Right hindlimb (tissue), 1 donor: ENCODE measurements around the gene POMGNT1.

ENCODE experiments used
- DNase-seq: peaks from one replicate; pipeline ENCODE4 v3.0.0-alpha.2; 2018

The POMGNT1 gene

DNA sequence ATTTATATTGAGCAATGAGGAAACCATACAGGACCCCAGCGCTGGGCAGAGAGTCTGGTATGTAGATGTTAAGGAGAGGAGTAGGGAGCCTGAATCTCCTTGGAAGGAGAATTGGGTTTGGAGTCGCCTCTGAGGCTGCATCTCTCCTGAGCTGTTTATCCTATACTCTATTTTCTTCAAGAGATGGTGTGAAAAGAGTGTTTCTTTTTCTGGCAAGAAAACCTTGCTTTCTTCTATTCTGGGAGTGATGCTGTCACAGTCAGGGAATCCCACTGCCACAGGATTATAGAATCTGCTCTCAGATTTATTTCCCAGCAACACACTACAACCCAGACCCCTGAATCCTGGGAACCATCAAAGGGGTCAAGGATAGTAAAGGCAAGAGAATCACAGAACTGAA, 8.2 kb upstream of the POMGNT1 start:
- DNase-seq: no peak

DNA sequence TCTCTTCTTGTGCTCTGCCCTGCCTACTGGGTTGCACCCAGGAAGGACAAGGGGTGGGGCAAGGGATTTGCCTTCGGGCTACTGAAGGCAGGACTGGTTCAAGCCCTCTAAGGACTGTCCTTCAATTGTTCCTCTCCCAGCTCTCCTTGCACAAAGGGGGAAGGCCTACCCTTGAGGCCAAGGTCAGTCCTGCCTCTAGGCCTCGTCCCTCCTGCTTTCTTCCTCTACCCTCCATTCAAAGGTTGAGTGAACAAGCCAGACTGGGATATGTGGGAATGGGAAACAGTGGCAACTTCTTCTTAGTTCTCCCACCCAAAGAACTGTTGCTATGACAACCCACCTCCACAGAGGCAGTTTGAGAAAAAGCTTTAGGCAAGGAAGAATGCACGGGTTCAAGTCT, 7.6 kb upstream of the POMGNT1 start:
- DNase-seq: no peak

DNA sequence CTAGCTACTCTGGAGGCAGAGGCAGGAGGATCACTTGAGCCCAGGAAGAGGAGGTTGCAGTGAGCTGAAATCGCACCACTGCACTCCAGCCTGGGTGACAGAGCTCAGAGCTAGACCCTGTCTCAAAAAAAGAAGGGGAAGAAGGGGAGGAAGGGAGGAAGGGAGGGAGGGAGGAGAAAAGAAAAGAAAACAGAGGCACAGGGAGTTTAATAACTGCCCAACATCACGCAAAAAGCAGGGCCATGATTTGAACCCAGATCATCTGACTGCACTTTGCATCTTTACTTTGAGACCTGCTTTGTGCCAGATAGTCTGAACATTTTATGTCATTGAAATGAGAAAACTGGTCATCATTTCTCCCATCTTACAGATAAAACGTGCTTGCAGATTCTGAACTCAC, 6.9 kb upstream of the POMGNT1 start:
- DNase-seq: no peak

DNA sequence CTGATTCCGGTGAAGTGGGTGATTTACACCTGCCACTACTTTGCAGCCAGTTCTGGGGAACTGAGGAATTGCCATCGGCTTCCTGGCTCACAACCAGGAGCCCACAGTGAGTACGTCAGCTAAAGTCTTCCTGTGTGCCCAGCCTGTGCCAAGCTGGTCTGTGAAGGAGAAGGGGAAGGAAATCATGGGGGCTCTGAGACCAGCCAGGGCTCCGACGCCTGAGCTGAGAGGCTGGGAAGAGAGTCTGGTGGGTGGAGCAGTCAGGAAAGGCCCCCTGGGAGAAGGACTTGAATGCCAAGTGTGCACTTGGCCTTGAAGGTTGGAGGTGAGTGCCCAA, 6.1 kb upstream of the POMGNT1 start:
- DNase-seq: no peak

DNA sequence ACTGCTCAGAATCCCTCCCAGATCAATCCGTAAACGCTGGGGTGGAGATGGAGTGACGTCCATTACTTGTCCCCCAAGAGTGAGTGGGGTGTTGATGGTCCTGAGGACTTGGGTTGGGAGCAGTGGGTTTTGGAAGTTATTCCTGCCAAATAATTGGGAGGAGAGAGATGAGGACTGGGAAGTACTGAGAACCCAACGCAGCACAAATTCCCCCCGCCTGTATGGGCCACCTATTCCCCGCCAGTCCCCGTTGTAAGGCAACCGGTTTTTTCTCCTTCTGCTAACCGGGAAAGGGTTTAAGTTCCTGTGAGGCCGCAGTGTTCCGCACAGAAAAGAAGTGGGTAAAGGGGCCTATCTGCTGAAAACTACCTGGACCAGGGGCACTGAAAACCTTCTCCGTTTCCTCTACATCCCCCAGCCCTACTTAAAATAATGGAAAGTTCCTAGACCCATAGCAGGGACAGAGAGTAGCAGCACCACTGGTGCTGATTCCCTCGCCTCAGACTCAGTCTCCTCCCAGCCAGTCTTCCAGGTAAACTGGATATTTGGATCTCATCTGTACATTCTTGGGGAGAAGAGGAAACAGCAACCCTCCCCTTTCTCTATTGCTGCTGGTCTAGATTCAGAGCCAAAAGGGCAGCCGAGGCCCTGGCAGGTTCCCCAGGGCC, 5.6 kb upstream of the POMGNT1 start:
- DNase-seq: no peak

DNA sequence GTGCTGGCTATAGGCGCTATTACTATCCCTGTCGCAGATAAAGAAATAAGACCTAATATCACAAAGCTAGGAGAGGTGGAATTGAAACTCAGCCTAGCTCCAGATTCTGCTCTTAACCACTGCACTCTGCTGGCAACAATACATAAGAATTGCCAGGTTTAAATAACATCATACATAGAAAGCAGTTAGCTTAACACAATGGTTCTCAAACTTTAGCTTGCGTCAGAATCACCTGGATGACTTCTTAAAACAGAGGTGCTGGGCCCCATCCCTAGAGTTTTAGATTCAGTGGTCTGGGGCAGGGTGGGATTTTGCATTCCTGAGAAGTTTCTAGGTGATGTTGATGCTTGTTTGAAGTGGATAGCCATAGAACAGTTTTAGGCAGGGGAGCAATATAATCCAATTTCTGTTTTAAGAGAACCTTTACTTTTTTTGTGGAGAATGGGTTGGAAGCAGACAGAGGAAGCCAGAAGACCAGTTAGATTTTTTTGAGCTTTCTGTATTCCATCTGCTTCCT, 1.1 kb upstream of the POMGNT1 start:
- no peak for DNase-seq

DNA sequence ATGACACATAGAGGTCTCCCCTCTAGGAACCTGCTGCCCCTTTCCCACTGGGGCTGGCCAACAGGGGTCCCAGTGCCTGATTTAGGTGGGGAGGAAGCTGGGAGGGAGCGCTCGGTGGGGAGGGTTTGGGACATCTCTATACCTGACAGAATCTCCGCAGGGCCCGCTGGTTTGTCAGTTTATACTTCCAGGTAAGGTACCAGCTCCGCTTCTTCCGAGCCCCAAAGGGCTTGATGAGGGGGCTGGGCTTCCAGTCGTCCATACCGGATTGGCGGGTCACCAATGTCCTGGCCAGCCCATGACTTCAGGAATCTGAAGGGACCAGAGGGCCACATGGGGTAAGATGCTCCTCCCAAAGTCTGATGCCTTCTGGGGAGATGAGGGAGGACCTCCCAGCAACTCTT, 672 bp downstream of the POMGNT1 start:
- DNase-seq: no peak

DNA sequence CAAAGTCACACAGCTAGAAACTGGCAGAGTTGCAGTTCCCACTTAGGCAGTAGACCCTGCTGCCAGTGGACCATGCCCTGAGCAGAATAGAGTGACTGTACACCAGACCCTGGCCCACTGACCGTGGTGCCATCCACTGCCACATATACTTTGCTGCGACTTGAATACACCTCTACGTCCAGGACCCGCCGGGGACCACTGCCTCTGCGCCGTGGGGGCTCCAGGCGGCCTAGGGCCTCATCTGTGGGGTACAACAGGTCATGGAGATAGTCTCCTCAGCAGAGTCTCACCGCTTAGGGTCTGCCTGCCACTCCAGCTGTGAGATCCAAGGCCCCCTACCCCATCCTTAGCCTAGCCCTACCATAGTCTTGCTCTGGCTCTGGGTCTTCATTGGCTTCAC, 1.6 kb downstream of the POMGNT1 start:
- DNase-seq: no peak

DNA sequence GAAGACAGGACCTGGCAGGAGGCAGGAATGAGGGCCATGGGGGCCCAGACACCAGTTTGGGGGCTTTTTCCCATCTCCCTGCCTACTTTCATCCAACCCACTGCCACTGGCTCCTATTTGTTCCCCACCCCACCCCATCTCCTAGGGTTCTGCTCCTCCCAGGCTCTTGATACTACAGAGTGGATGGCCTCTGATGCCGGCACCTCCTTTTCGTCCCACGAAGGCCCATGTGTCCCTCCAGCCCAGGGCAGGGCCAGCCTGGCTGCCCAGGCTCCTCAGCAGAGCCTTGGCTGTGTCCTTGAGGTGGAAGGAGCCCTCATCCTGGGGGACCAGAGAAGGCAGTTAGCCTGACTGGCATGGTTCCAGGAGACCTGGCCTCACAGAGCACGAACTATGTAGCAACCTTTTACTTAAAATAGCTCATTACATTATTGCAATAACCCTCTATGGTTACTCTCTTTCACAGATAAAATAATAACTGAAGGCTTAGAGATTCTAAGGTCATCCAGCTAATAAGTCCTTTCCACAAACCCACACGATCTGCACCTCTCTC, 3.5 kb downstream of the POMGNT1 start:
- no peak for DNase-seq

DNA sequence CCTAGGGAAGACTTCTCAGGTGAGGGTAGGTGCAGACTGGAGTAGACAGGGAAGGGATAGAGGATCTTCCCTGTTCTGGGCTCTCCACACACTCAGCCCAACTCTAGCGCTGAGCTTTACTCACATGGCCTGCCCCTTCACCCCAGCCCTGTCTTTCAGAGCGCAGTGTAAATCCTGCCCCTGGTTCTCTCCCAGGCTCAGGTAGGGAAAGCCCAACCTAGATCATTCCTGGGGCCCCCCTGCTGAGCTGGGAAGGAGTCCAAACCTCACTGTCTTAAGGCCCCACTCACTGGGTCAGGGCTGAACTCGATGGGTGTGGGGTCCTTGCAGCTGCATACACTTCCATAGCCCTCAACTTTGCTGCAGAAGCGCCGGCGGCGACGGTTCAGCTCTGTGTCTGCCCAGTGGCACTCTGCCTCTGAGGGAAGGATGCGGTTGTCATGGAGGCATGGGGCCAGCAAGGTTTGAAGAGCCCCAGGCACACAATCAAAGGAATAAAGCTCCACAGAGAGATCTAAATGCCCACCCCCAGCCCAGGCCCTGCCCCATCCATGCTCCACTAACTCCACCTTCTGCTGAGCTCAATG, 4.2 kb downstream of the POMGNT1 start:
- DNase-seq: no peak

DNA sequence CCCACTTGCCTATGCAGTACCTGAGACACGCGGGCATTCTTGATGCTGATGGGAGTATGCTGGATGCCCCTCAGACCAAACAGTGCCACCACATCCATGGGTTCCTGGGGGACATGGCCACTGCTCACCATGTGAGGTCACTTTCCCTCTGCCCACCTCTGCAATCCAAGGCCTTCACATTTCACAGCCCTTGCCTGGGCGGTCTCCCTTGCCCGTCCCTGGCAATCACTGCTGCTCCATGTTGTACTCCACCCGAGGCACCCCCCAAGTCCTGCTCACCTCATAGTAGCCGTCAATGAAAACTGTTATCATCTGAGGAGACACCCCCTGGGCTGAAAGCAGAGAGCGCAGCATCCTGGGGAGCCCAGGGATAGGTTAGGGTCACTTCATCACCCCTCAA, 4.9 kb downstream of the POMGNT1 start:
- no peak for DNase-seq

DNA sequence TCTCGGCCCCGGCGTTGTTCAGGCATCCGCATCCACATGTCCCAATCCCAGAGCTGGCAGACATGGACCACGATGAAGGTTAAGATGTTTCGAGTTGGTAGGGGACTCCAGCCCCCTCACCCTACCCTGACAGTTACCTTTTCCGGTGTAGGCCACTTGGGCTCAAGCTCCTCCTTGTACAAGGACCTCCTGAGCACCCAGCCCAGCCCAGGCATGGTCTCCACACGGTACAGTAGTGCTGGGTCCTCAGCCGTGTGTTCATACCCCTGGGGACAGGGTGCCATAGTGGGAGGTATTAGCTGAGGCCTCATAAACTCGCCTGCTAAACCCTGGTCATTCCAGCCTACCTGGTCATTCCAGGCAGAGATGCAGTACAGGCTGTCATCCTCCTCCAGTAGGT, 6.1 kb downstream of the POMGNT1 start:
- no peak for DNase-seq

DNA sequence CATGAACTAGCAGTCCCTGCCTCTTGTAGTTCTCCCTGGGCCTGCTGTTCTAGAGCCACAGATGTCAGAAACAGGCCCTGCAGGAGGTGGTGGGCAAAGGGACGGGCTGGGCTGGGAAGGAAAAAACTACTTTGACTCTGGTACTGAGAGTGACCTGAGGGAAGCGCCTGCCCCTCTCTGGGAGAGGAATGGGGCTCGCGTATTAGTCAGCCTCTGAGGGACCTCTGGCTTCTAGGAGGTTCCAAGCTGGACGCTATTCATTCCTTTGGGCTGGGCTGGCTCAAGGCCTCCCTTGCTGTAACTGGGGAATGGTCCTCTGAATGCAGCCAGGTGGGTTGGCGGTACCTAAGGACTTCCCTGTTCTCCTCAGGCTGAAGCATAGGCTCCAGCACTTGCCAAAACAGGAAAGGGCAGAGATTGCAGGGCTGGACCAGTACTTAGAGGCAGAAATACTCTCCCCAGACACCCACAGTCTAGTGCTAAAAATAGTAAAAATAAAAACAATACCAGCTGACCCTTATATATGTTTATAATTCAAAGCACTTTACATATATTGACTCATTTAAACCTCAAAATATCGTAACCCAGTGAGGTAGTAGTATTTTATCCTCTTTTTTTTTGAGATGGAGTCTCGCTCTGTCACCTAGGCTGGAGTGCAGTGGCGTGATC, 7.1 kb downstream of the POMGNT1 start:
- no peak for DNase-seq

DNA sequence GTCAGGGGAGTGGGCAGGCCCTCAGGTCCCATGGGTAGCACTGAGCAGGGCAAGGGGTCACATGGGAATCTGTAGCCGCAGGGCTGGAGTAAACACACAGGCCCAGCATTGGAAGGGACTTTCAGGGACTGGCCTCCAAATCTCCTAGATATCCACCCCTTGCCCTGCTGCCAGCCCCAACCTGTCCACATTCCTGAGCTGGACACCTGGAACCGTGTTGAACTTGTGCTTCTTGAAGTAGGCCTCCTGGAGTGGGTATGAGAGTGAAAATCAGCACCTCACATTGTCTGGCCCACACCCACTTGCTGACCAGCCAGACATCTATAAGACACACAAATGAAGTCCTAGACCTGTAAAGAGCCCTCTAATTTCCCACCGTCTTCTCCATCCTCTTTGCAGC, 7.7 kb downstream of the POMGNT1 start:
- DNase-seq: no peak

DNA sequence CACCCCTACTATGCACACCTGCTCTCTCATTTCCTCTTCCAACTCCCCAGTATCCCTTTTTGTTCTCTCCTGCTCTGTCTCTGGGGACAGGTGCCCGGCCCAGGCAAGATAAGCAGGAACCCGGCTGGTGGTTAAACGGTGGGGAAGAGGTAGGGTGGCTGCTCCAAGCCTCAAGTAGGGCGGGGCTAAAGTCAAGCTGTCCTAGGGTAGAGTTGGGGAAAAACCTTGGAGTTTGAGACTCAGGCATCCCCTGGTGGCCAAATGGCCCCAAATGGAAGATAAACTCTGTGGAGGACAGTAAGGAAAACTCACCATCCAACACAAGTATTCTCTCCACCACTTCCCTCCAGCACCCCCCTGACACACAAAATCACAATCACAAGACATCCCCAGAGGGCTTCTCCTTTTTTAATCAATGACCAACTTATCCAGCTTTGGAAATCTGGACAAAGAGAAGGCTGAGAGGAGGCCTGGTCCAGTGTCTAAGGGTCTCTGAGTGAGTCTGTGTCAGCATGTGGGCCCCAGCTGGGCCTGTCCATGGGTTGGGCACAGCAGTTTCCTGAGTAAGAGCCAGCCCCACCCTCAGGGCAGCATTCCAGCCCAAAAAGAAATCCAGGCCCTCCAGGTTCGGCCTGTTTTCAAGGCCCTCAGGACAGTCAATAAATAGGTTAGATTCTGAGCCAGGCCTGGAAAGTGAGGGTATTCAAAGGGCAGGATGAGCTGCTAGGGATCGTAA, 9.8 kb downstream of the POMGNT1 start:
- no peak for DNase-seq

DNA sequence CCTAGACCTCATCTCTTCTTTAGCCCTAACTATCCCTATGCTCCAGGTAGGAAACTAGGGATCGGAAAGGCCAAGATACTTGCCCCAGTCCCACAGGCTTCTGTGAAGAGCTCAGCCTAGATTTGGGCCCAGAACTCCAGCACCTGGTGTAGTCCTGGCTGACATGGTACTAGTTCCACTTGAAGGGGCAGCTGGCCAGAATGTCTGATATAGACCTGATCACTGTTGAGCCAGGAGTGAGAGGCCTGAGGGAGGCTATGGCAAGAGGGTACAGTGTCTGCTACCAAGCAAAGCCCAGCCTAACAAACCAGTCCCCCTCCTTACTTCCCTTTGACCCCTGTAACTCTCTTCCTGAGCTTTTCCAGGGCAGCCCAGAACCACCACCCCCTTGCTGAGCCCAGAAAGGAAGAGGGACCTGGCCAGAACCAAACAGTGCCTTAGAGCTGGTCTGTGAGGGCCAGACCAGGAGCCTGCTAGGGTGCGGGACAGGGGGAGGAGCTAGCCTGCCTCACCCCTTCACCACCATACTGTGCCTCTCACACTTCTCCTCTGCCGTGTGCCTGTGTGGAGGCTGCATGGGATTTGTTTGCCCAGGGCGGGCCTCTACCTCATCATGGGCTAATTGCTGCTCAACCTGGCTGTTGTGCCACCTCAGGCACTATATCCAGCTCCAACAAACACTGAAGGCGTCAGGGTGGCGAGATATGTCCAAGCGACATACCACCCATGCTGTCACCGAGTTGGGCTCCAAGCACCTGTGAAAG, 10.9 kb downstream of the POMGNT1 start:
- DNase-seq: no peak

DNA sequence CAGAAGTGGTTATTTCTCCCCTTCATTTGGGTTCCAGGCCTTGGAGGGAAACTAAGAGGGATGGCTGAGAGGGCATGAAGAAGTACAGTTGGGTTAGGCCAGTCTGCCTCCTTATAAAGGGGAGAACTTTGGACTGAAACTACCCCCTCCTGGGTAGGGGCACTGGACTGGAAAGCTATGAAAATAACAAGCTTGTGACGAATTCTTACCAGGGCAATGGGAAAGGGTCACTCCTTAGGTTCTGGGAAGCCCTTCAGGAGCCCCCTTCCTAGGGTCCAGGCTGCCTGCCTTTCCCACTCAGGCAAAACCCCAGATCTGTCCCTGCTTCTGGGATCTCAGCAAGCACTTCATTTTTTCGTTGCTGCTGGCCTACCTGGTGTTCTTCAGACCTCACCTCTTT, 12.2 kb downstream of the POMGNT1 start:
- no peak for DNase-seq

DNA sequence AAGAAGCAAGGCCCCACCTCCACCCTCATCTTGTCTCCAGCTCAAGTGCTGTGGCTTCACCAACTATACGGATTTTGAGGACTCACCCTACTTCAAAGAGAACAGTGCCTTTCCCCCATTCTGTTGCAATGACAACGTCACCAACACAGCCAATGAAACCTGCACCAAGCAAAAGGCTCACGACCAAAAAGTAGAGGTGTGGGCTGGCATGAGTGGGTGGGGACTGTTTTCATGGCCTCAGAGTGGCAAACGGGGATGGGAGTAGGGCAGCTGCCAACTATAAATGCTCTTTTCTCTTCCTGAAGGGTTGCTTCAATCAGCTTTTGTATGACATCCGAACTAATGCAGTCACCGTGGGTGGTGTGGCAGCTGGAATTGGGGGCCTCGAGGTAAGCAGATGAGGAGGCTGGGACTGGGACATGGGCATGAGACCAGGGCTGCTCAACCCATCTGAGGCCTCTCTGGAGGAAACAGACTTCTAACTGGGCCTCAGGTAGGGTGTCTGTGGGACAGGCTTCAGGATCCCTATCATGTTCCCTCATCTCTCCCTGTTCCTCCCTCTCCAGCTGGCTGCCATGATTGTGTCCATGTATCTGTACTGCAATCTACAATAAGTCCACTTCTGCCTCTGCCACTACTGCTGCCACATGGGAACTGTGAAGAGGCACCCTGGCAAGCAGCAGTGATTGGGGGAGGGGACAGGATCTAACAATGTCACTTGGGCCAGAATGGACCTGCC, 13.1 kb downstream of the POMGNT1 start:
- no peak for DNase-seq

DNA sequence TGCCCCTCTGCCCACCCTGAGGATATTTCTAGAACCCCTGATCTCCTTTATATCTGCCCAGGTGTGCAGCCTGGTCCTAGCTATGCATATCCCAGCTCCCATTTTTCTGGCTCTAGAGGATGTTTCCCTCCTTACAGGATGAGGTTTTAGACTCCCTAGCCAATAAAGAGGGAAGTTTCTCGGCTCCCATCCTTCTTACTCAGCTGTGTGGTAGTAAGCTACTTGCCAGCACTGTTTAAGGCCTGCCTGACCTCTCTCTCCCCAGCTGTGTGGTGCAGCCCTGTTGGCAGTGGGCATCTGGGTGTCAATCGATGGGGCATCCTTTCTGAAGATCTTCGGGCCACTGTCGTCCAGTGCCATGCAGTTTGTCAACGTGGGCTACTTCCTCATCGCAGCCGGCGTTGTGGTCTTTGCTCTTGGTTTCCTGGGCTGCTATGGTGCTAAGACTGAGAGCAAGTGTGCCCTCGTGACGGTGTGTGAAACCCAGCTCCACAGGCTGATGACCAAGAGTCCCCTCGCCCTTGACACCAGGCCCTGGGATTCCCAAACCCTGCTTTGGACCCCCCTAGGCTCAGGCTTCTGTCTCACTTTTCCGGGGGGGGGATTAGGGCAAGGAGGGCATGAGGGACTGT, 14.2 kb downstream of the POMGNT1 start:
- DNase-seq: no peak

DNA sequence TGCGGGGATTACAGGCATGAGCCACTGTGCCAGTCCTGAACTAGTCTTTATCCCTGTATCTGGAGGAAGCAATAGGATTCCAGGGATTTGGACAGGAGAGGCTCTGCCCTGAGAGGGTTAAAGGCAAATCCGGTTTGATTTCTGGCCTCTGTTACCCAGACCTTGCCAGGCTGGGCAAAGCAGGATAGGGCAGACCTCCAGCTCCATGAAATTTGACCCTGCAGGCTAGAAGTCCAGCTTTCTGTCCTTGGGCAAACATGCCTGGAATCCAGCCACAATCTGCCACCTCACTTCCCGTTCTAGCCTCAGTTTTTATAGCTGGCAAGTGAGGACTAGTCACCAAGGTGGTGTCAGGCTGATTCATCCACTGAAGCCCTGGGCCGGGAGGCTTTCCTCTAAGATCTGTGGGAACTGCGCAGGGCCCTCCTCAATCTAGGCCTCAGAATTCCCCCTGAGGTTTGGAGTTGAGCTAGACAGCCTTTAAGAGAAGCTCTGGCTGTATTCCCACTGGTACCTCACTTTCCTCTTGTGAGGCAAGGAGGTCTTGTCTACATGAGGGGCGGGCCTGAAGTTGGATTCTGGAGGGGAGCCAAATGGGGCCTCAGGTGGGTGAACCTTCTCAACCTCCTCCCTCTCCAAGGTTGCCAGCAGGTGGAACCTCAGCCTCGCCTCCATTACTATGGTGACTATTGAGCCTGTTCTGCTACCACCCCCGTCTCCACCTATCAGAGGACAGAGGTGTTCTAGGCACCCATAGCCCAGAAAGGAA, 15.0 kb downstream of the POMGNT1 start:
- DNase-seq: peak; percentile 78
